Stimulated activated CD8-positive, alpha-beta memory T cell treated with anti-CD3 and anti-CD28 coated beads, Interleukin-12 subunit alpha, Interleukin-12 subunit beta, amount 100 ng/mL, for 4 hours (primary cell): ENCODE data around the gene NBPF20.
A peak's percentile ranks its signal among the peaks of the same experiment; 100 is the strongest.
"Not testable (repeated sequence)": the region's sequence is repeated elsewhere in the genome, so short reads cannot be mapped to it uniquely, and the experiment has no call there.

ENCODE experiments used
- DNase-seq: peaks from one replicate; pipeline ENCODE4 v3.0.0-alpha.2; 2020; ENCODE audit warnings: low read depth

Gene NBPF20, protein sequence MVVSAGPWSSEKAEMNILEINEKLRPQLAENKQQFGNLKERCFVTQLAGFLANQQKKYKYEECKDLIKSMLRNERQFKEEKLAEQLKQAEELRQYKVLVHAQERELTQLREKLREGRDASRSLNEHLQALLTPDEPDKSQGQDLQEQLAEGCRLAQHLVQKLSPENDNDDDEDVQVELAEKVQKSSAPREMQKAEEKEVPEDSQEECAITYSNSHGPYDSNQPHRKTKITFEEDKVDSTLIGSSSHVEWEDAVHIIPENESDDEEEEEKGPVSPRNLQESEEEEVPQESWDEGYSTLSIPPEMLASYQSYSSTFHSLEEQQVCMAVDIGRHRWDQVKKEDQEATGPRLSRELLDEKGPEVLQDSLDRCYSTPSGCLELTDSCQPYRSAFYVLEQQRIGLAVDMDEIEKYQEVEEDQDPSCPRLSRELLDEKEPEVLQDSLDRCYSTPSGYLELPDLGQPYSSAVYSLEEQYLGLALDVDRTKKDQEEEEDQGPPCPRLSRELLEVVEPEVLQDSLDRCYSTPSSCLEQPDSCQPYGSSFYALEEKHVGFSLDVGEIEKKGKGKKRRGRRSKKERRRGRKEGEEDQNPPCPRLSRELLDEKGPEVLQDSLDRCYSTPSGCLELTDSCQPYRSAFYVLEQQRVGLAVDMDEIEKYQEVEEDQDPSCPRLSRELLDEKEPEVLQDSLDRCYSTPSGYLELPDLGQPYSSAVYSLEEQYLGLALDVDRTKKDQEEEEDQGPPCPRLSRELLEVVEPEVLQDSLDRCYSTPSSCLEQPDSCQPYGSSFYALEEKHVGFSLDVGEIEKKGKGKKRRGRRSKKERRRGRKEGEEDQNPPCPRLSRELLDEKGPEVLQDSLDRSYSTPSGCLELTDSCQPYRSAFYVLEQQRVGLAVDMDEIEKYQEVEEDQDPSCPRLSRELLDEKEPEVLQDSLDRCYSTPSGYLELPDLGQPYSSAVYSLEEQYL (N-terminal part only)

DNA sequence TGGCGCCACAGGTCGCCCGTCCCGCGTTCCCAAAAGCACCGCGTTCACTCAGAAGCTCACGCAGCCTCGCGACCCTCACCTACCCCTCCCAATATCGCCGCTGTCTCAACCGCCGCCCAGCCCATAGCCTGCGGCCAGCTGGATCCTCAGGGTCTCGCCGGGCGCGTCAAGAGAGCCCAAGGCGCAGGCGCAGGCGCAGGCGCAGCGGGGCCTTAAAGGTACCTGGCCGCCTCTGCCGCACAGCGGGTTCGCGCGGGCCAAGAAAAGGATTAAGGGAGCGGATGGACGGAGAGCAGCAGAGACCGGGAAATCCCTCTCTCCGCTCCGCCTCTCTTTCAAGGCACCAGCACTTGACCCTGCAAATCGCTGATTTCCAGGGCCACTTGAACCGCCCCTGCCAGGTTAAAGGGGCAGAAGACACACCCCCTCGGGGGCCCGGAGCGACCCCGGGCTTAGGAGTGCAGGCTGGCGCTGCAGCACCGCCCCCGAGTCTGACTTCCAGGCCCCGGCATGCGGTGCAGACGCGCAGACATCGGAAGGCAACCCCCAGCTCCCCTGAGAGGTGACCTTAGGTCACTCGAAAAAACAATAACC, at the start of gene NBPF20:
NBPF20 (minus strand) TSS at position 168 of the 594 bp plus-strand sequence. CDS start 20,331 bp downstream, outside the sequence.
- DNase-seq: peak; percentile 64

DNA sequence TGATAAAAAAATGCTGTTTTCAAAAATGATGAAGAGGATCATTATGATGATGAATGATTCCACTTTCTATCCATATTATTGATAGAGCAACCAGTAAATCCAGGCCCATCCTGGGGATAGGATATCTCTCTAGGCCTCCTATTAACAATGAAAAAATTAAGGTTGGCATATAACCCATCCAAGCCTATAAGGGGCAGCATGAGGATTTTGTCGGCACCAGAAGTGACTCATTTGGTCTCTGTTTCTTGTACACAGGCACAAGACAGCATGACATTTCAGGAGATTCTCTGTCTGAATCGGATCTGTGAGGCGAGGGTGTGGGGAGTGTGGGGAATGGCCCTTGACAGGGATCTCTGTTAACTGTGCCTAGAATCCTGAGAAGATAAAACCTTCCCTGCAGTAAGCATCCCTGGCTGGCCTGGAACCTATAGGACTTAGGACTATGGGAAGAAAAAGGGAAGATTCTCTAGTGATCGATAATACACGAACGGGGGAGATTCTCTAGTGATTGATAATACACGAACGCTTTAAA, 49.5 kb upstream of the NBPF20 start:
- DNase-seq: not testable (repeated sequence)

DNA sequence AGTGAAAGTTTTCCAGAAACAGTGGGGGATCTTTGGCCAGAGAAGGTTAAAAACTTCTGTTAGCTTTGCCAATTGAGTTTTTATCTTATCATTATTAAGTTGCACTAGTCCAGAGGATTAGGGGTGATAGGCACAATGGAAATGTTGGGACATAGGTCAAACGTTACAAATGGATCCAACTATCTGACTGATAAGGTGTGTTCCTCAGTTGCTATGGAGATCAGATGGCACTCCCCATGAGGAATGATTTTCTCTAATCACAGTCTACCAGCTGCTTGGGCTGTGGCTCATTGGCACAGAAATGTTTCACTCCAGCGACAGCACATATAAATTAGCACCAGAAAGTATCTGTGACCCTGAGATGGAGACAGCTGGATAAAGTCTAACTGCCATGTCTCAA, 47.3 kb upstream of the NBPF20 start:
- DNase-seq: not testable (repeated sequence)

DNA sequence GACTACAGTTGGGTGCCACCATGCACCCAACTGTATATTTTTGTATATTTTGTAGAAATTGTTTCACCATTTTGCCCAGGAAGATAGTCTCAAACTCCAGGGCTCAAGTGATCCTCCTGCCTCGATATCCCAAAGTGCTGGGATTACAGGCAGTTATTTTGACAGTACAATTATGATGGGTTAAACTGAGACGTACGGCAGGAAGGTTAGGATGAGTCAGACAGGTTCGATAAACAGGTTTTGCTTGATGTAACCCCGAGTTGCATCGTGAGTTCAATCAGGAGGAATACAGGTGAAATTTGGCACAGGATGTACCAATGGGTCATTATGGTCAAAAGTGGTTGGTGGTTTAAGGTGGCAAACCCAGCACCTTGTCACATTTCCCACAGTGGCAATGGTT, 46.0 kb upstream of the NBPF20 start:
- DNase-seq: not testable (repeated sequence)

DNA sequence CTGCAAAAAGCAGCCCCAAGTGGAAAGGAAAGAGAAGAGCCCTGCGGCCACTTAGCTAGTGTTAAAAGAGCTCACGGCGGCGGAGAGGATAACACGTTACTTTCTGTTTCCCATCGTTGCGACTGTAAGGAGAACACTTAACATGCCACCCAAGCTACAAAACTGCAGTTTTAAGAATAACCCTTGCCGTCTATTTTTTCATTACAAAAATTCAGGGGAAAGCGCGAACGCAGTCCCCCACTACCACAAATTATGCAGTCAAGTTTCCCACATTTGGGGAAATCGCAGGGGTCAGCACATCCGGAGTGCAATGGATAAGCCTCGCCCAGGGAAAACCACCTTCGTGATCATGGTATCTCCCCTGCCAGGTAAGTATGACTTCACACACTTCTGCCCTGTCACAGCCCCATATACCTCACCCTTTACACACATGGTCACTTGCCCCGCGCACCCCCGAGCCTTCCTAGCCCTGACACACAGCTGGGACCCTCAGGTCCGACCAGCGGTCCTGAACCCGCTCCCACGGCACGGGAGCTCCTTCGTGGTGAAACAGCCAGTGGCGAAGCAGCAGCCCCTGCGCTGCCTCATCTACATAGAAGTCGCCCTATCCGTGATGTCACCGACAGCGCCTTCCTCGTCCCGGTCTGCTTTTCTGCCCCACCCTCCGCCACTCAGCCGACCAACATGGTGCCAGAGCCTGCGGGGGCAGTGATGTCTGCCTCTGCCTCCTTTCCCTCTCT, 40.2 kb upstream of the NBPF20 start:
- peak; percentile 15 for DNase-seq

DNA sequence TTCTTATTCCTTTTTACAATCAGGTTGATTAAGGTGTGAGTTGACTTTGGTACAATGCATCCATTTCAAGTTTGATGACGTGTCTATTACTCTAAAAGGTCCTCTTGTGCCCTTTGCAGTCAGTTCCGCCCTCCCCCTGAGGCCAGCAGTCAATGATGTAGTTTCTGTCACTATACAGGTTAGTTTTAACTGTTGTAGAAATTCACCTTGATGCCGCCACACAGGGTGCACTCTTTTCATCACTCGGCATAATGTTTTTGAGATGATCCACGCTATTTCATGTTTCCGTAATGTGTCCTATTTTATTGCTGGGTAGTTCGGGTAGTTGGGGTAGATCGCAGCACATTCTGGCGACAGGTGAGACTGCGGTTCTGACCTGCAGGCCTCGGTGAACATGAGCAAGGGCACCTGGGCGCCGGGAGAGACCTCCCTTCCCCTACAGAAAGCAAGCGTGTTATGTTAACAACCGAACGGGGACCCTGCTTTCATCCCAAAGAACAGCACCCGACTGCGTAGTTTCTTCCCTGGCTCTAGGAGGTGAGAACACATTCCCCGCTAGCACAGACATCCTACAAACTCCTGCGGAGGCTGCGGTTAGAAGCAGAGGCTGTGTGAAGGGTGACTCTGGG, 39.4 kb upstream of the NBPF20 start:
- DNase-seq: not testable (repeated sequence)

DNA sequence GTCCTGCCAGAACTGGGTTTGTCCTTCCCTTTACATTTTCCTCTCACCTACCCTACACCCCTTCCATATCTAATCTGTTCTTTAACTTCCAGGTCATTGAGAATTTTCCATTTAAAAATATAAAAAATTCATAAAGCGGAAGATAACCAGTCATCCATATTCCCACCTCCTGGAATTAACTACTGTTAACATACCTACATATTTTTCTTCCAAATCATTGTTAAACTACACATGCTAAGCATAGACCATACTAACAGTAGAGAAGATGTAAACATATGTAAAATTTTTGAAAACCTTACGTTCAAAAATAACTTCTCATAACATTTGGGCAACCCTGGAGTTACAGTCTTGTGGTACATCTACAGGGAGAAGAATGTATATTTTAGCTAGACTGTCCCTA, 38.6 kb upstream of the NBPF20 start:
- DNase-seq: not testable (repeated sequence)

DNA sequence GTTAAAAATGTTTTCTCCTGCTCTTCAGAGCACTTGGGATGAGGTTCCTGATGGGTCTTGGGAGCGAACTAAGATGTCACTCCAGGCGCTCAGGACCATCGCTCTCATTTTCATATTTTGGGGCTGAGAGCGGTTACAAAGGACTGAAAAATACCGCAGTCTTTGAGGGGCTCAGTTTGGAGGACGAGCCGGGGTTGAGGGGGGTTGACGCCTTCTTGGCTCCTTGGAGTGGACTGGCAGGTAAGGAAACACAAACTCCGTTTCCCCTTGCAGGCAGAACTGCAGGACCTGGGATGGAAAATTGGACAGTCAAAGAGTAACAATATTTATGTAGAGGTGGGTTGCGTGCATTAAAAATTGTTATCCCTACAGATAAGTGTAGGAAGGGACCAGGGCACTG, 35.3 kb upstream of the NBPF20 start:
- DNase-seq: not testable (repeated sequence)

DNA sequence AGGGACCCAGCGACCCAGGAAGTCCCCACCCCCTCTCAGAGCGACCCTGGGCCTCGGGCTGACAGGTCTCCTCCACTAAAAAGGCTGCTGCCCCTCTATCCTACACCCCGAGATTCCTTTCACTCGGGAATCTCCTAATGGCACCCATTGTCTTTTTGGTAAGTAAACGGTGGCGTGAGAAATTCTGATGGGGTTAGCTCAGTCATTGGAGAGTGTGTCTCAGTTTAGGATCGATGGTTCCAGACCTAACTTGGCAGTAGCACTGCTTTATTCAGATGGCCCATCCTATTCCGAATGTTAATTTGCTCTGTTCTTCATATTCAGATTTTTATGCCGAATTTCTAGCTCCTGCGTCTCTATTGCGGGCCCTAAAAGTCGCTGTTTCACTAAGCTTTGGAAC, 34.6 kb upstream of the NBPF20 start:
- DNase-seq: not testable (repeated sequence)

DNA sequence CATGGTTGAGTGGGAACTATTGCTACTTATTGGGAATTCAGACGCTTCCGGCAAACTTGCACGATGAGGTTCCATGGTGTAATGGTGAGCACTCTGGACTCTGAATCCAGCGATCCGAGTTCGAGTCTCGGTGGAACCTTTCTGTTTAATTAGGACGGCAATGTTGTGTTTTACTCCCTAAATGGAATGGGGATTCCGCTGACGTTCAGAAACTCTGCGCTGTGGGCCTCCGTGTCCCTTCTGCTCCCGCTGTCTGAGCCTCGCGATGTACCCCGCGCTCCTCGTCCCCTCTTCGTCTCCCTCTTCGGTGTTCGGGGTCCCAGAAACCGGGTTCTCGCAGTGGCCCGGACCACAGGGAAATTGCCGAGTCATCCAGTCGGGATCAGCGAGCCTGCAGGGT, 34.2 kb upstream of the NBPF20 start:
- not testable (repeated sequence) for DNase-seq

DNA sequence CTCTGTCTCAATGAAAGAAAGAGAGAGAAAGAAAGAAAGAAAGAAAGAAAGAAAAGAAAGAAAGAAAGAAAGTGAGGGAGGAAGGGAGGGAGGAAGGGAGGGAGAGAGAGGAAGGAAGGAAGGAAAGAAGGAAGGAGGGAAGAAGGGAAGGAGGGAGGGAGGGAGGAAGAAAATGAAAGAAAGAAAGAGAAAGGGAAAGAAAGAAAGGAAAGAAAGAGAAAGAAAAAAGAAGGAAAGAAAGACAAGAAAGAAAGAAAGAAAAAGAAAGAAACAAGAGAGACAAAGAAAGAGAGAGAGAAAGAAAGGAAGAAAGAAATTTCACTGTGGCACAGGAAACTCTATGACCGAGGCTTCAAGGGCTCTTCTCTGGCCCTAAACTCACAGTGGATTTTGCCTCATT, 33.7 kb upstream of the NBPF20 start:
- not testable (repeated sequence) for DNase-seq

DNA sequence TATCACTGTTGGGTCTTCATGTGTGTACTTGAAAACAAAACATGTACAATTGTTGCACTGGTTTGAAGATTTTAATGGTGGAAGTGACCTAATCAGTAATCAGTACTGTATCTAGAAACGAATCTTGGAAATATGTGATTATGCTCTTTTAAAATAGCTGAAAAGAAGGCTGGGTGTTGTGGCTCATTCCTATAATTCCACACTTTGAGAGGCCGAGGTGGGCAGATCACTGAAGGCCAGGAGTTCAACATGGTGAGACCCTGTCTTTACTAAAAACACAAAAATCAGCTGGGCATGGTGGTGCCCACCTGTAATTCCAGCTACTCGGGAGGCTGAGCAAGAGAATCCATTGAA, 29.4 kb upstream of the NBPF20 start:
- not testable (repeated sequence) for DNase-seq

DNA sequence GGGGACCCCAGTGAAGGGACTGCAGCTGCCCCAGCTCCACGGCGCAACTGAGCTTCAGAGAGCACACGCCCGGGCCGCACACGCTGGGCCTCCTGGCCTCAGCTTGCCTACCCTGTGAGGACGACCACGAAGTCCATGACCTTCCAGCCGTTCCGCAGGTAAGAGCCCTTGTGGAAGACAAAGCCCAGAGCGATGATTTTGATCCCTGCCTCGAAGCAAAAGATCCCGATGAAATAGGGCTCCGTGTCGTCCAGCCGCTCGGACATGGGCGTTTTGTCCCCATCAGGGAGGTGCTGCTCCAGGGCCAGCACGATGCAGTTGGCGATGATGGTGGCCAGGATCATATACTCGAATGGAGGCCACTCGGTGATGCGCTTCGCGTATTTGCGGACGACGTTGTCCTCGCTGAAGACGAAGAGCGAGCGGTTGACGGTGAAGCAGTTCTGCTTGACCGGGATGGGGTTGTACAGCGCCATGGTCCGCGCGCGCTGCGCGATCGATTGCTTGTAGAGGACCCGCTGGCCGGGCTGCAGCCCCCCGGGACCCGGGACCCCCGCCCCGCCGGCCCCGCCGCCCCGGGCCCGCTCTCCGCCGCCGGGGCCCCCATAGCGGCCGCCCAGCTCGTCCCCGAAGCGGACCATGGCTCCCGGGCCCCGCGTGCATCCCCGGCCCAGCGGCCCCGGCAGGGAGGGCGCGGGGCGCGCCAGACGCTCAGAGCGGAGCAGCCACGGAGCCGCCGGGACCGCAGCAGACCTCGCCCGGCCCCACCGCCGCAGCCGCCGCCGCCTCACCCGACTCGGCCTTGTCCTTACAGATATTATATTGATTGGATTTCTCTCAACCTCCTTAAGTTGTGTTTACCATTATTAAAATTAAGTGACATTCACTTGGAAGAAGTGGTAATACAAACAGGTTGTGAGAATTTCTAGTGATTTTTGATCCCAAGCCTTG, 28.7 kb upstream of the NBPF20 start:
- not testable (repeated sequence) for DNase-seq

DNA sequence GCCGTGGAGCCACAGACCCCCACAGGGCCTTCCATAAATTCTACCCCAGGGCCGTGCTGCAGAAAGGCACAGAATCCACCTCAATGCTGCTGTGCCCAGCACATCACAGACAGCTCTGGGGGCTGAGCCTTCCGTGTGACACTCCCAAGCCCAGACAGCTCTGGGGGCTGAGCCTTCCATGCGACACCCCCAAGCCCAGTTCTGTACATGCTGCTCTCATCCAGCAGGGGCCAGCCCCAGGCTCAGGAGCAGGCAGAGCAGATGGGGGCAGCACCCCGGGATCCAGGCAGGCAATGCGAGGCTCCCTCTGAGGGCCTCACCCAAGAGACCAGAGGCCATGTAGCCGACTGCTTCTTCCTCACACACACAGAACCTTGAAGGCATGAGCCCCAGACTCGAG, 27.1 kb upstream of the NBPF20 start:
- DNase-seq: not testable (repeated sequence)

DNA sequence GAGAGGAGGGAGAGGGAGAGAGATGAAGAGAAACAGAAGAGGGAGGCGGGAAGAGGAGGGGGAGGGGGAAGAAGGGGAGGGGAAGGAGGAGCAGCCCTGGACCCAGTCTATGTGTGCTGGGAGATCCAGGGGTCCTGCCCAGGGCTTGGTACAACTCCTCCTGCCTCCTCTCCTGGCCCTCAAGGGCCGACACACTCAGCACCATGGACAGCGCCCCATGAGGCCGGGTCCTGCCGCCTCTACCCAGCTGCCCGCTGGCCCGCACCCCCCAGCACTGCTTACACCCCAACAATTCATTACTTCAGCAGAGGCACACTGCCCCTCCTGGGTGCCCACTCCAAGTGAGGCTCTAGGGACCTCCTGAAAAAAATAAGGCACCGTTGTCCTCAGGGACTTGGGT, 26.5 kb upstream of the NBPF20 start:
- not testable (repeated sequence) for DNase-seq

DNA sequence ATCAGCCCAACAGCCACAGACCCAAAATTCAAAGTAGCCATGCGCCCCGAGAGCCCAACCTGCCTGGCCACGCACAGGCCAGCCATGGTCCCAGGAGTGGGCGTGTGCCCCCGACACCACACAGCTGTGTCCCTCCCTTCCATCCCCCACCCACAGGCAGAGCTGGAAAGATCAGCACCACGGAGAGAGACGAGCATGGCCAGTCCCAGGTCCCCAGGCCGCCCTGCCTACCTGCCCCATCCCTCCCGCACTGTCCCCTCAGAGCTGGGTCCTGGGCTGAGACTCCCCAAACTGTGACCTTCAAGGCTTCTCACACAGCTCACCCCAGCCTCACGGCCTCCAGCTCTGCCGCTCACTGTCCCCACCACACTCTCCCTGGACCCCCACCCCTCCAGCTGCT, 19.8 kb upstream of the NBPF20 start:
- DNase-seq: not testable (repeated sequence)

DNA sequence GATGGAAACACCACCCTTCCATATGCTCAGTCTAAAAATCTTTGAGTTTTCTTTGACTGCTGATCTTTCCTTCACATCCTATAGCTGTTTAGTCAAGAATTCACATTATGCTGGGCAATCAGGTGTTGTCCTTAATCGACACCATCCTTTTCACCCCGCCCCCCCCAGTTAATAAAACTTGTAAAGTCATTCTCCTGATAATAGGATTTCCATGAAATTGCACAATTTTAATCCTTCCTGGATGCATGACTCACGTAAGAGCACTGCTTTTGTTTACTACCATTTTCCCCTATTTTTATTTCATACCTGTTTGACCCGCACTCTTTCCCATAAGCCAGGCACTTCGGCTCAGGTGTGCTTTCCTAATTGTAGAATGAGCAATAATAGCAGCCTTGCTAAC, 16.9 kb upstream of the NBPF20 start:
- not testable (repeated sequence) for DNase-seq

DNA sequence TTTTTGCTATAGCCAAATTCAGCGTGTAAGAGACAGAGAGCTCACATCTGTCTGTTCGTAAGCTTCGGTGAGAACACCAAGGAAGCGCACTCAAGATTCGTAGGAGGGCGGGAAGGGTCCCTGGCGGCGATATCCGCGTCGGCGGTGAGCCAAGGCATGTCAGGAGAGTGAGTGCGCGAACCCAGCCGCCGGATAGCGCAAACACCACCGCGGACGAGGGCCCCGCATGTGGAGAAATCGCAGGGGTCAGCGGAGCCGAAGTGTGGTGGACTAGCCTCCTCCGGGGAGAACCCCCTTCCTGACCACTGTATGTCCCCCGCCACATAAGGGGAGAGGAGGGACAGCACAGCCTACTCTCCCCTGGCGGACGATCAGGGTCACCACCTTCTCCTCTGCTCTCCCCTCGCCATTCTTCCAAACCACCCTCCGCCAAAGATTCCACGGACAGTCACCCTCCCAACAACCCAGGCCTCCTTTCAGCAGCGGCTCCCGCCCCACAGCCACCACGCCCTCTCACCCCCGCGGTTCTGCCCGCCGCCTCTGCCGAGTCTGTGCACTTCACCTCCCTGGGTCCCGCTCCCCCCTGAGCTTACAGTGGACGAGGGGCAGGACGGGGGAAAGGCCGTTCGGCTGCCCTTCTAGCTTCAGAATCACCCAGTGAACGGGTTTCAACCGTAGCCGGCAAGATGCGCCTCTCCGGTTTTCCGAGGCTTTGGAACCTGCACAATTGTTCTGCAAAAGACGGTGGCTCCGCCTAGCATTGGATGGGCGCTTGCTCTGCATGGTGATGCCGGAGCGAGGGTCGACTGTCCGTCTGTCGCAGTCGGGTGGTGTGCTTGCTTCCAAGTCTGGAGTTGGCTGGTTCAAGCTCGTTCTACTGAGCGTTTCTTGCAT, 6.2 kb upstream of the NBPF20 start:
- DNase-seq: not testable (repeated sequence)

DNA sequence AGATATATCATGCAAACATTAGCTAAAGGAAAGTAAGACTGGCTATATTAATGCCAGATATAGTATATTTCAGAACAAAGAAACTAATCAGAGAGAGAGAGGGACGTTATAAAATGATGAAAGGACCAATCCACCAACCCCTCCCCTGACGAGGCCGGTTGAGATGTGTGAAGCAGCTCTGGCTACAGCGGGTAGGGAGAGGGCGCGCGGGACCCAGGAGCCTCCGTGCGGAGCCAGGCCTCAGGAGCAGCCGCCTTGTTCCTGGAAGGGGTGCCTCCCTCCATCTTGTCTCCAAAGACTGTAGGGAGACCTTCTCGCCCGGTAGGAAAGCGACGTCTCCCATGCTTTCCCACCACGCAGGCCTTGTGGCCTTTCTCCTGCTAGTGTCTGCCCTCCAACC, 5.4 kb upstream of the NBPF20 start:
- DNase-seq: not testable (repeated sequence)
